ENCODE data around the gene COL8A1. TPM values are rescaled to one million over a fixed set of nuclear protein-coding genes. Genes with fewer than 3 reads are reported as not detected.

Gene COL8A1
- total RNA-seq, 2 experiments from 2014 or later, result 0.10 TPM; not detected in 1

DNA sequence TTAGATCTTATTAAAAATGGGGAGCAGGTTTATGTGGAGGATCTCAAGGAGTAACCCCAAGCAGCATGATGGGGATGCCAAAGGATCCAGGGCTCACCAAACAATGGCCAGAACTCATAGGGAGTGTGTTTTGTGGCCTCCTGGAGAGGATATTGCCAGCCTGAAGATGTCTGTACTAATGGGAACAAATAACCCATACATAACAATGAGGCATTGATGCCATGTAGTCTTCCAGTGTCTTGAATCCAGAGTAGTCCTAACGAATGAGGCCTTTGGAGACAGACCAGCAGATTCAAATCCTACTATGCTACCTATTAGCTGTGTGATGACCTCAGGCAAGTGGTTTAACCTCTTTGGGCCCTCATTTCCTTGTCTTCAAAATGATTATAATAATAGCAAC is 134.3 kb downstream of the COL8A1 start:
- no peaks in the 10 kb centered on the region for H3K4me1 Mint-ChIP-seq (ENCODE audit: low read depth)
- no peaks in the 10 kb centered on the region for H3K36me3 Mint-ChIP-seq (ENCODE audit: low read depth)
- H3K4me3 Mint-ChIP-seq, result no peak overlapping the region
- H3K9me3 Mint-ChIP-seq (ENCODE audit: insufficient read depth), result no peaks in the 10 kb centered on the region
- DNase-seq, result no peak
- CTCF ChIA-PET, result no interaction called here
- H3K27ac Mint-ChIP-seq, result no peak overlapping the region
- POLR2A ChIA-PET, result no interaction called here
- peaks cover 3% of the 10 kb centered on the region for H3K27me3 Mint-ChIP-seq (ENCODE audit: low read depth)
- ATAC-seq, result no peak

GRCh38 chr3:99774467-99774866 is 136.1 kb downstream of the COL8A1 start:
- H3K27ac Mint-ChIP-seq, result no peak overlapping the region
- no peaks in the 10 kb centered on the region for H3K9me3 Mint-ChIP-seq (ENCODE audit: insufficient read depth)
- DNase-seq (no peak), ATAC-seq (no peak)
- H3K27me3 Mint-ChIP-seq (ENCODE audit: low read depth), result no peaks in the 10 kb centered on the region
- no peaks in the 10 kb centered on the region for H3K36me3 Mint-ChIP-seq (ENCODE audit: low read depth)
- H3K4me3 Mint-ChIP-seq, result no peak overlapping the region
- ChIA-PET POLR2A (no interaction called here), CTCF (no interaction called here)
- H3K4me1 Mint-ChIP-seq (ENCODE audit: low read depth), result no peaks in the 10 kb centered on the region

DNA sequence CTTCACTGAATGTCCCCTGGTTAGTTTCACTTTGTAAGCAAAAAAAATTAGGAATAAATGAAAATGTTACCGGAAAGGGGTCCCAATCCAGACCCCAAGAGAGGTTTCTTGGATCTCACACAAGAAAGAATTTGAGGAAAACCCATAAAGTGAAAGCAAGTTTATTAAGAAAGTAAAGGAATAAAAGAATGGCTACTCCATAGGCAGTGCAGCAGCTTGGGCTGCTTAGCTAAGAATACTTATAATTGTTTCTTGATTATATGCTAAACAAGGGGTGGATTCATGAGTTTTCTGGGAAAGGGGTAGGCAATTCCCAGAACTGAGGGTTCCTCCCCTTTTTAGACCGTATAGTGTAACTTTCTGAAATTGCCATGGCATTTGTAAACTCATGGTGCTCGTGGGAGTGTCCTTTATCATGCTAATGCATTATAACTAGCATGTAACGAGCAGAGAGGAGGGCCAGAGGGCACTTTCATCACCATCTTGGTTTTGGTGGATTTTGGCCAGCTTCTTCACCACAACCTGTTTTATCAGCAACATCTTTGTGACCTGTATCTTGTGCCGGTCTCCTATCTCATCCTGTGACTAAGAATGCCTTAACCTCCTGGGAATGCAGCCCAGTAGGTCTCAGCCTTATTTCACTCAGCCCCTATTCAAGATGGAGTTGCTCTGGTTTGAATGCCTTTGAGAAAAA is 138.3 kb downstream of the COL8A1 start:
- Mint-ChIP-seq H3K9me3 (ENCODE audit: insufficient read depth) (no peaks in the 10 kb centered on the region), H3K36me3 (ENCODE audit: low read depth) (no peaks in the 10 kb centered on the region)

DNA sequence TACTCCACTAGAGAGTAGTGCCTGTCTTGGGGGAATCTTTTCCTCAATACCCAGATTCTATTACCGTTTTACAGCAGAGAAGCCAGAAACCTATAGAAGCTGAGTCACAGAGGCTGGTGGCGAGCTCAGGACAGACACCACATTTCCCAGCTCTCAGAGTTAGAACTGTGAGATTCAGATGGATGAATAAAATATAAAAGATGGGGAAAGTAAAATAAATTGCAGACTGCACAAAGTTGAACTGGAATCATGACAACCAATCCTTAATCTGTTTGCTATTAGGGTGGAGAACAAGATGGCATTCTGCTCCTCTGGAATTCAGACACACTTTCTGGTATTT is 138.8 kb downstream of the COL8A1 start:
- H3K4me3 Mint-ChIP-seq, result no peak overlapping the region
- H3K27ac Mint-ChIP-seq, result no peak overlapping the region
- ChIA-PET CTCF (no interaction called here), POLR2A (no interaction called here)
- H3K9me3 Mint-ChIP-seq (ENCODE audit: insufficient read depth), result no peaks in the 10 kb centered on the region
- no peak for DNase-seq
- peaks cover 11% of the 10 kb centered on the region for H3K27me3 Mint-ChIP-seq (ENCODE audit: low read depth)
- no peaks in the 10 kb centered on the region for H3K36me3 Mint-ChIP-seq (ENCODE audit: low read depth)
- peaks cover 4% of the 10 kb centered on the region for H3K4me1 Mint-ChIP-seq (ENCODE audit: low read depth)
- ATAC-seq, result no peak

More for the DNA sequence above, 138.3 kb downstream of the COL8A1 start:
- no peak for DNase-seq
- no peak for ATAC-seq
- CTCF ChIA-PET, result interaction anchor here (1.6 kb wide), 1 partner anchor 22 kb away, joined by 5 read pairs; no protein-coding TSS in a partner anchor
- H3K4me1 Mint-ChIP-seq (ENCODE audit: low read depth), result peaks cover 4% of the 10 kb centered on the region
- H3K27me3 Mint-ChIP-seq (ENCODE audit: low read depth), result peaks cover 9% of the 10 kb centered on the region
- no peak overlapping the region for H3K27ac Mint-ChIP-seq
- H3K4me3 Mint-ChIP-seq, result no peak overlapping the region
- POLR2A ChIA-PET, result no interaction called here

DNA sequence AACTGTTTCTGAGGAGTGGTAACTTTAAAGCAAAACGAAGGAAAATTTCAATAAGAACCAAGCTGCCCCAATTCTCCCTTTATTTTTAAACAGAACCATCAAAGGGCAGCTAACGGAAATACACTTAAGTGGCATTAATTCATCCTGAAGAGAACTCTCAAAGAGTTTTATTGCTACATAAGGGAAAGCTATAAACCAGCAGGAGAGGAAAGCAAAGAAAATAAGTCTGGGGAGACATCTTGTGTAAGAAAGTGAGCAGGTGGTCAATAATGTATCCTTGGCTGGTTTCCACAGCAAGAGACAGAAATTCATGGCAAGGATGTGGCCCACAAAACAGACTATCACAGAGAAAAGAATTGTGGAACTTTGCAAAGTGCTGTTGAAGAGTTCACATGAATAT is 139.3 kb downstream of the COL8A1 start:
- Mint-ChIP-seq H3K4me3 (no peak overlapping the region), H3K36me3 (ENCODE audit: low read depth) (no peaks in the 10 kb centered on the region), H3K27ac (no peak overlapping the region), H3K27me3 (ENCODE audit: low read depth) (peaks cover 11% of the 10 kb centered on the region), H3K9me3 (ENCODE audit: insufficient read depth) (no peaks in the 10 kb centered on the region), H3K4me1 (ENCODE audit: low read depth) (peaks cover 4% of the 10 kb centered on the region)
- DNase-seq (no peak), ATAC-seq (no peak)
- CTCF ChIA-PET, result no interaction called here
- POLR2A ChIA-PET, result no interaction called here

DNA sequence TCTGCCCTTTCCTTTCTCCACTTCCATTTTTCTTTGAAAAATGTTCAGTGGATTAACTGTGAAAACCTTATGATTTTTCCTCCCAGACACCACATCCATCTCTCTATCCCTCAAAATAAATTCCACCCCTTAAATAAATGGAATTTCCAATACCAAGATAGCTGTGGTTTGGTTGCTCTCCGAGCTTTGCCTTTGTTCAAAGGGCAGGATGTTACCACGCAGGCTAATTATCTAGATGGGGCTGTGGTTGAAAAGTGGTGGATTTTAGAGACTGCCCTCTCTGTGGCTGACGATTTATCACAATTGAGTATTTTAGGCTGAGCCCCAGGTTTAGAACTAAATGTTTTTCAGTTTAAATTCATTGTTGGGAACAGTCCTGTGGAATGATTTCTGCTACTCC is 142.4 kb downstream of the COL8A1 start:
- ChIA-PET CTCF (interaction anchor here (1.5 kb wide), 1 partner anchor 27 kb away, joined by 3 read pairs; no protein-coding TSS in a partner anchor), POLR2A (interaction anchor here (0.6 kb wide), 1 partner anchor 106 kb away, joined by 3 read pairs; no protein-coding TSS in a partner anchor)
- peaks cover 4% of the 10 kb centered on the region for H3K4me1 Mint-ChIP-seq (ENCODE audit: low read depth)
- ATAC-seq (no peak), DNase-seq (no peak)
- no peaks in the 10 kb centered on the region for H3K36me3 Mint-ChIP-seq (ENCODE audit: low read depth)
- H3K27ac Mint-ChIP-seq, result no peak overlapping the region
- no peak overlapping the region for H3K4me3 Mint-ChIP-seq
- H3K27me3 Mint-ChIP-seq (ENCODE audit: low read depth), result peaks cover 15% of the 10 kb centered on the region
- H3K9me3 Mint-ChIP-seq (ENCODE audit: insufficient read depth), result no peaks in the 10 kb centered on the region

DNA sequence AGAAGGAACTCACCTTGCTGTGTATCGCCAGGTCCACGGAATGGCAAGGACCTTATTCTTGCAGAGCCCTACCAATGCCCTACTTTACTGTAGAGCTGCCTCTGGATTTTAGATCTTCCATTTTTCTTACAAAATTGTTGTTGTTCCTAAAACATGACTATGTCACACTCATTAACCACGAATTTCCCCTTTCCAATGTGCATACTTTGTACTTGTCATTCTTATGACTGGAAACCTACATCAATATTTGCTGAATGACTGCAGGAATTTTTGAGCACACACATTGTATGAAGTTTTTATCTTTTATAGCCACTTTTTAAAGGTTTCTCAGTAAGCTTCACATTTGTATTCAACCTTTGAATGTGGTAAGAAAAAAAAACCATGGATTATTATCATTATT is 143.4 kb downstream of the COL8A1 start:
- POLR2A ChIA-PET, result interaction anchor here (0.5 kb wide), 1 partner anchor 27 kb away, joined by 3 read pairs; no protein-coding TSS in a partner anchor
- ATAC-seq (no peak), DNase-seq (no peak)
- no peaks in the 10 kb centered on the region for H3K36me3 Mint-ChIP-seq (ENCODE audit: low read depth)
- no peak overlapping the region for H3K27ac Mint-ChIP-seq
- H3K9me3 Mint-ChIP-seq (ENCODE audit: insufficient read depth), result no peaks in the 10 kb centered on the region
- H3K4me1 Mint-ChIP-seq (ENCODE audit: low read depth), result peaks cover 4% of the 10 kb centered on the region
- peaks cover 15% of the 10 kb centered on the region for H3K27me3 Mint-ChIP-seq (ENCODE audit: low read depth)
- H3K4me3 Mint-ChIP-seq, result no peak overlapping the region
- CTCF ChIA-PET, result no interaction called here

DNA sequence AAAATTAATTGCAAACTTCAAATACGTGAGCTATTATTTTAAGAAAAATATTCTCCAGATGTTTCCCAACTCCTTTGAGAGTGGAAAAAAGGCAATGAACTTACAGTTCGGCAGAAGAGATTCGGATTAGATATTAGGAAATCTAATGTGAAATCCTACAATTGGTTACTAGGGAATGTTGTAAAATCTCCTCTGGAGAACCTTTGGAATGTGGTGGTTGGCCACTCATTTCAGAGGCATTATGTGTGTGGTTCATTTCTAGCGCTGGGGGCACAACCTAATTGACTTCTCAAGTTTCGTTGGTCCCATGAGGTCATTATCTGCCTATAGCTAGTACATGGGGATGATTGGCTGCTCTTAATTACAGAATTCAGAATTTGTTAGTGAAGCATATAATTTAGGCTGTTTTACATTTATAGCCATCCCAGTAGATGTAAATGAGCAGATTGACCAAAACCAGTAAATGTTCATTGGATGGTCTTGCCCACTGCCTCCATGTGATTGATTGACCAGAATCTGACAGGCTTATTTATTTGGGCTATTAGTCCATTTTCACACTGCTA is 144.7 kb downstream of the COL8A1 start:
- no peaks in the 10 kb centered on the region for H3K36me3 Mint-ChIP-seq (ENCODE audit: low read depth)
- H3K4me1 Mint-ChIP-seq (ENCODE audit: low read depth), result peaks cover 4% of the 10 kb centered on the region
- no peak overlapping the region for H3K4me3 Mint-ChIP-seq
- peaks cover 21% of the 10 kb centered on the region for H3K27me3 Mint-ChIP-seq (ENCODE audit: low read depth)
- no peaks in the 10 kb centered on the region for H3K9me3 Mint-ChIP-seq (ENCODE audit: insufficient read depth)
- DNase-seq (no peak), ATAC-seq (no peak)
- H3K27ac Mint-ChIP-seq, result no peak overlapping the region
- ChIA-PET CTCF (no interaction called here), POLR2A (no interaction called here)

- ATAC-seq, result peak; percentile 81
- ChIA-PET CTCF (interaction anchor here (0.7 to 1.4 kb wide), 3 partner anchors 16 to 269 kb away, joined by 3 to 4 read pairs (median 3); no protein-coding TSS in a partner anchor), POLR2A (no interaction called here)
- Mint-ChIP-seq H3K27ac (no peak overlapping the region), H3K4me3 (no peak overlapping the region), H3K4me1 (ENCODE audit: low read depth) (no peaks in the 10 kb centered on the region), H3K9me3 (ENCODE audit: insufficient read depth) (no peaks in the 10 kb centered on the region), H3K27me3 (ENCODE audit: low read depth) (peaks cover 21% of the 10 kb centered on the region), H3K36me3 (ENCODE audit: low read depth) (no peaks in the 10 kb centered on the region)
- DNase-seq, result peak; percentile 26
These were observed 150.8 kb downstream of the COL8A1 start for GRCh38 chr3:99789011-99789721.

DNA sequence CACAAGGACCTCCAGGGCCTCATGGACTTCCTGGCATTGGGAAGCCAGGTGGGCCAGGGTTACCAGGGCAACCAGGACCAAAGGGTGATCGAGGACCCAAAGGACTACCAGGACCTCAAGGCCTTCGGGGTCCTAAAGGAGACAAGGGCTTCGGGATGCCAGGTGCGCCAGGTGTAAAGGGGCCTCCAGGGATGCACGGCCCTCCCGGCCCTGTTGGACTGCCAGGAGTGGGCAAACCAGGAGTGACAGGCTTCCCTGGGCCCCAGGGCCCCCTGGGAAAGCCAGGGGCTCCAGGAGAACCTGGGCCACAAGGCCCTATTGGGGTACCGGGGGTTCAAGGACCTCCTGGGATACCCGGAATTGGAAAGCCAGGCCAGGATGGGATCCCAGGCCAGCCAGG is 156.1 kb downstream of the COL8A1 start:
- CTCF ChIA-PET, result no interaction called here

GRCh38 chr3:99795573-99795972 is 157.2 kb downstream of the COL8A1 start:
- H3K27ac Mint-ChIP-seq, result no peak overlapping the region
- no peak overlapping the region for H3K4me3 Mint-ChIP-seq
- DNase-seq, result no peak
- H3K4me1 Mint-ChIP-seq (ENCODE audit: low read depth), result no peaks in the 10 kb centered on the region
- H3K36me3 Mint-ChIP-seq (ENCODE audit: low read depth), result no peaks in the 10 kb centered on the region
- peaks cover 9% of the 10 kb centered on the region for H3K27me3 Mint-ChIP-seq (ENCODE audit: low read depth)
- no peaks in the 10 kb centered on the region for H3K9me3 Mint-ChIP-seq (ENCODE audit: insufficient read depth)
- POLR2A ChIA-PET, result no interaction called here
- ATAC-seq, result no peak
- CTCF ChIA-PET, result no interaction called here

More for the DNA sequence above, 156.1 kb downstream of the COL8A1 start:
- Mint-ChIP-seq H3K4me3 (no peak overlapping the region), H3K4me1 (ENCODE audit: low read depth) (no peaks in the 10 kb centered on the region), H3K9me3 (ENCODE audit: insufficient read depth) (no peaks in the 10 kb centered on the region), H3K27me3 (ENCODE audit: low read depth) (peaks cover 9% of the 10 kb centered on the region), H3K36me3 (ENCODE audit: low read depth) (no peaks in the 10 kb centered on the region), H3K27ac (no peak overlapping the region)
- POLR2A ChIA-PET, result no interaction called here
- no peak for DNase-seq
- ATAC-seq, result no peak

DNA sequence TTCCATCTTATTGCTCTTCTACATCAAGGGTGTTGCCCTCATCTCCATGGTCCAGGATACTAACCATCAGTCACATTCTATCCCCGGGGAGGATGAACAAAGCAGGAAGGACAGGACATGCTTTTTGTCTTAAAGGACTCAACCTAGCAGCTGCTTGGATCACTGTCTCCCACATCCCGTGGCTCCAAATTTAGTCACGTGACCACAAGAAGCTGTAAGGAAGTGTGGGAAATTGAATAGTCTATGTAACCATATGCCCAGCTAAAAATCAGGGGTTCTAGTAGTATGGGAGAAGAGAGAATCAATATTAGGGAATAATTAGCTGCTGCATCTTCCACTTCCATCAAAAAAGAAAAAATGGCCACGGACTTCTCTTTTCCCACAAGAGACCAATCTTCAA is 161.0 kb downstream of the COL8A1 start:
- POLR2A ChIA-PET, result no interaction called here
- H3K27me3 Mint-ChIP-seq (ENCODE audit: low read depth), result peaks cover 2% of the 10 kb centered on the region
- no peaks in the 10 kb centered on the region for H3K4me1 Mint-ChIP-seq (ENCODE audit: low read depth)
- CTCF ChIA-PET, result interaction anchor here (1.2 kb wide), 1 partner anchor 9 kb away, joined by 3 read pairs; no protein-coding TSS in a partner anchor
- H3K9me3 Mint-ChIP-seq (ENCODE audit: insufficient read depth), result no peaks in the 10 kb centered on the region
- no peak for ATAC-seq
- H3K36me3 Mint-ChIP-seq (ENCODE audit: low read depth), result no peaks in the 10 kb centered on the region
- H3K27ac Mint-ChIP-seq, result no peak overlapping the region
- DNase-seq, result no peak
- no peak overlapping the region for H3K4me3 Mint-ChIP-seq
